Karpas-422 (cell line): ENCODE measurements around the gene CRKL. TPM values are rescaled to one million over a fixed set of nuclear protein-coding genes. Genes with fewer than 3 reads are reported as not detected.
A peak's percentile ranks its signal among the peaks of the same experiment; 100 is the strongest.

Experiments
- DNase-seq: peaks from one replicate; pipeline ENCODE4 v3.0.0-alpha.2; 2015
- H2AFZ ChIP-seq: fragments of 200-600 bp; sonication (generic); 2 replicates; pipeline ENCODE4 v1.6.1; 2014; ENCODE audit warnings: antibody characterized with exemption, low read length, mixed read lengths
- H3K27ac ChIP-seq: fragments of 200-600 bp; sonication (generic); 2 replicates; pipeline ENCODE4 v1.5.1; 2014; ENCODE audit warnings: mild to moderate bottlenecking, low read length, moderate library complexity
- H3K27me3 ChIP-seq: fragments of 200-600 bp; sonication (generic); 2 replicates; pipeline ENCODE4 v1.6.1; 2014; ENCODE audit warnings: low read length, mixed read lengths
- H3K36me3 ChIP-seq: fragments of 200-600 bp; sonication (generic); 2 replicates; pipeline ENCODE4 v1.6.1; 2014; ENCODE audit warnings: low read length, mixed read lengths; ENCODE audit not compliant: insufficient read depth
- H3K4me1 ChIP-seq: fragments of 200-600 bp; sonication (generic); 2 replicates; pipeline ENCODE4 v1.6.1; 2014; ENCODE audit warnings: mild to moderate bottlenecking, low read length, mixed read lengths
- H3K4me2 ChIP-seq: fragments of 200-600 bp; sonication (generic); 2 replicates; pipeline ENCODE4 v1.6.1; 2014; ENCODE audit warnings: low read length, low read depth, mild to moderate bottlenecking; ENCODE audit not compliant: poor library complexity, severe bottlenecking
- H3K4me3 ChIP-seq: fragments of 200-600 bp; sonication (generic); 2 replicates; pipeline ENCODE4 v1.5.1; 2014; ENCODE audit warnings: mild to moderate bottlenecking, antibody characterized with exemption, low read length, mixed read lengths
- H3K79me2 ChIP-seq: fragments of 200-600 bp; sonication (generic); 2 replicates; pipeline ENCODE4 v1.6.1; 2014; ENCODE audit warnings: mild to moderate bottlenecking, low read length, mixed read lengths
- H3K9ac ChIP-seq: fragments of 200-600 bp; sonication (generic); 2 replicates; pipeline ENCODE4 v1.6.0; 2014; ENCODE audit warnings: low read length
- H3K9me2 ChIP-seq: fragments of 200-600 bp; sonication (generic), shearing (Covaris generic); replicated peaks from 2 replicates; pipeline ENCODE4 v1.6.0; 2014; ENCODE audit warnings: mild to moderate bottlenecking, low read length, moderate library complexity; ENCODE audit not compliant: insufficient read depth
- H3K9me3 ChIP-seq: fragments of 300-700, 200-600 bp; sonication (generic); 2 replicates; pipeline ENCODE4 v1.6.1; 2014; ENCODE audit warnings: low read length, mixed read lengths
- H4K20me1 ChIP-seq: fragments of 200-600 bp; sonication (generic); 2 replicates; pipeline ENCODE4 v1.6.1; 2014; ENCODE audit warnings: mild to moderate bottlenecking, antibody characterized with exemption, low read length, low read depth; ENCODE audit not compliant: insufficient read depth
- total RNA-seq: library from RNA; depleted of rRNA; stranded (reverse); fragments of >200 nt; shearing (Covaris generic); gene quantifications from 2 replicates; pipeline ENCODE4 v1.2.3, GENCODE V29; 2014; ENCODE audit warnings: low replicate concordance

The CRKL gene
- total RNA-seq, 1 experiment from 2014 or later: 58.4 TPM

- Histone ChIP-seq H3K9me3 (no peaks in the 10 kb centered on the region), H3K4me3 (no peak overlapping the region), H2AFZ (no peak overlapping the region), H4K20me1 (no peaks in the 10 kb centered on the region), H3K27ac (no peak overlapping the region), H3K4me1 (peaks cover 9% of the 10 kb centered on the region), H3K79me2 (no peaks in the 10 kb centered on the region), H3K9me2 (no peaks in the 10 kb centered on the region), H3K27me3 (no peaks in the 10 kb centered on the region), H3K36me3 (no peaks in the 10 kb centered on the region), H3K4me2 (no peak overlapping the region), H3K9ac (no peak overlapping the region)
- no peak for DNase-seq
Observed at GRCh38 chr22:20974336-20974955, 57.2 kb downstream of the CRKL start.

DNA sequence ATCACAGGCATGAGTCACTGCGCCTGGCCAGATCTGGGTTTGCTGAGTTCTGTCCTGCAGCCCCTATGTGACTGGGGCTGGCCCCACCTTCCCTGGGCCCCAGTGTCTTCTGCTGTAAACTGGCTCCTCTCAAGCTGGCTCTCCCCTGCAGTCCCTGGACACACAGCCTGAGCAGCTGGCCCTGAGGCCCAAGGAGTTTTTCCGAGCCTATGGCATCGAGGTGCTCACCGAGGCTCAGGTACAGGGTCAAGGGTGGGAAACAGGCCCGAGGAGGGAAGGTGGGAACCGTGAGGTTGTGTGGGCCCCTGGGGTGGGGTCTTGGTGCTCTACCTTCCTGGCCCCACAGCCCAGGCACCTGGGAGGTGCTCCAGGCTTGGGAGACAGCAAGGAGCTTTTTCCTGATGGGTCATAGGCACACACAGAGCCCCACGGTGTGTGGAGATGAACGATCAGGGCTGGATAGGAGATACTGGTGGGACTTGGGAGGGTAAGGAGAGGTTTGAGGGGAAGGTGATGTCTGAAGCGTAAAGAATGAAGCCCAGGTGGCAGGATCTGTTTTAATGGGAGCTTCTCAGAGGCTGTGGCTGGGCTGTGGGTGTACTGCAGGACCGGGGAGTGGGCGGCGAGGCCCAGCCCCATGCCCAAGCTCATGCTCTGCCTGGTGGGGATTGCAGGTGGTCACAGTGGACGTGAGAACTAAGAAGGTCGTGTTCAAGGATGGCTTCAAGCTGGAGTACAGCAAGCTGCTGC, 58.5 kb downstream of the CRKL start:
- peaks cover 18% of the 10 kb centered on the region for H3K4me1 ChIP-seq
- H3K4me2 ChIP-seq: no peak overlapping the region
- H2AFZ ChIP-seq: no peak overlapping the region
- H3K36me3 ChIP-seq: no peaks in the 10 kb centered on the region
- H3K4me3 ChIP-seq: no peak overlapping the region
- no peaks in the 10 kb centered on the region for H3K27me3 ChIP-seq
- no peak overlapping the region for H3K27ac ChIP-seq
- no peaks in the 10 kb centered on the region for H3K9me2 ChIP-seq
- no peaks in the 10 kb centered on the region for H3K9me3 ChIP-seq
- H4K20me1 ChIP-seq: no peaks in the 10 kb centered on the region
- H3K9ac ChIP-seq: no peak overlapping the region
- no peak for DNase-seq
- no peaks in the 10 kb centered on the region for H3K79me2 ChIP-seq

GRCh38 chr22:20976291-20976877, 59.2 kb downstream of the CRKL start:
- H3K9me3 ChIP-seq: no peaks in the 10 kb centered on the region
- DNase-seq: no peak
- H3K9me2 ChIP-seq: no peaks in the 10 kb centered on the region
- no peak overlapping the region for H3K4me3 ChIP-seq
- H4K20me1 ChIP-seq: no peaks in the 10 kb centered on the region
- H3K9ac ChIP-seq: no peak overlapping the region
- H3K36me3 ChIP-seq: no peaks in the 10 kb centered on the region
- no peak overlapping the region for H2AFZ ChIP-seq
- H3K27ac ChIP-seq: no peak overlapping the region
- peaks cover 4% of the 10 kb centered on the region; the same call in 1 of the 2 replicates for H3K79me2 ChIP-seq
- H3K27me3 ChIP-seq: no peaks in the 10 kb centered on the region
- H3K4me2 ChIP-seq: no peak overlapping the region
- peaks cover 25% of the 10 kb centered on the region for H3K4me1 ChIP-seq

- no peaks in the 10 kb centered on the region for H4K20me1 ChIP-seq
- no peak for DNase-seq
- H3K27ac ChIP-seq: no peak overlapping the region
- peaks cover 27% of the 10 kb centered on the region for H3K4me1 ChIP-seq
- no peaks in the 10 kb centered on the region for H3K27me3 ChIP-seq
- H3K36me3 ChIP-seq: no peaks in the 10 kb centered on the region
- no peaks in the 10 kb centered on the region for H3K9me2 ChIP-seq
- H3K9ac ChIP-seq: no peak overlapping the region
- H2AFZ ChIP-seq: no peak overlapping the region
- H3K79me2 ChIP-seq: peaks cover 6% of the 10 kb centered on the region; the same call in 1 of the 2 replicates
- no peak overlapping the region for H3K4me2 ChIP-seq
- H3K9me3 ChIP-seq: no peaks in the 10 kb centered on the region
- H3K4me3 ChIP-seq: no peak overlapping the region
Observed at GRCh38 chr22:20977019-20977418, 59.8 kb downstream of the CRKL start.

DNA sequence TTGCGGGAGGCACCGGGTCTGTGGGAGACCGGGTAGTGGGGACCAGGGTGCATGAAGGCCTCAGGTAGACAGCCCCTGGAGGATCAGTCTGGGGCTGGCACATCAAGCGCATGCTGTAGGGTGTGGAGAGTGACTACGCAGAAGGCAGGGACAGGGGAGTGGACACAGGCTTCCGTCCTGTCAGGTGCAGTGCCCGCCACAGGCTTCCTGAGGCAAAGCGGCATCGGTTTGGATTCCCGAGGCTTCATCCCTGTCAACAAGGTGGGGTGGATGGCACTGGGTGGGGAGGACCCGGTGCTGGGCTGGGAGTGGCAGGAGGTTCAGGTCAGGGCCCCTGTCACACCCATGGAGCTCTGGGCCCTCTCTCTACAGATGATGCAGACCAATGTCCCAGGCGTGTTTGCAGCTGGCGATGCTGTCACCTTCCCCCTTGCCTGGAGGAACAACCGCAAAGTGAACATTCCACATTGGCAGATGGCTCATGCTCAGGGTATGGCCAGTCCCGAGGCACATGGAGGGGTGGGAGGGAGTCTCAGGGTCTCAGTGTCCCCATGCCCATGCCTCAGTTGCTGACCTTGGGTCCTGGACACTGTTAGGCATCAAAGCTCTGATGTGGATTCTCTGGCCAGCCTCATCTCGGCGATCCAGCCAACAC, 60.4 kb downstream of the CRKL start:
- no peaks in the 10 kb centered on the region for H3K36me3 ChIP-seq
- no peak overlapping the region for H3K4me3 ChIP-seq
- H3K4me2 ChIP-seq: no peak overlapping the region
- H3K27me3 ChIP-seq: no peaks in the 10 kb centered on the region
- peaks cover 11% of the 10 kb centered on the region for H3K79me2 ChIP-seq
- no peak overlapping the region for H3K9ac ChIP-seq
- H3K27ac ChIP-seq: no peak overlapping the region
- H2AFZ ChIP-seq: no peak overlapping the region
- peaks cover 23% of the 10 kb centered on the region for H3K4me1 ChIP-seq
- no peaks in the 10 kb centered on the region for H4K20me1 ChIP-seq
- no peak for DNase-seq
- no peaks in the 10 kb centered on the region for H3K9me2 ChIP-seq
- no peaks in the 10 kb centered on the region for H3K9me3 ChIP-seq

DNA sequence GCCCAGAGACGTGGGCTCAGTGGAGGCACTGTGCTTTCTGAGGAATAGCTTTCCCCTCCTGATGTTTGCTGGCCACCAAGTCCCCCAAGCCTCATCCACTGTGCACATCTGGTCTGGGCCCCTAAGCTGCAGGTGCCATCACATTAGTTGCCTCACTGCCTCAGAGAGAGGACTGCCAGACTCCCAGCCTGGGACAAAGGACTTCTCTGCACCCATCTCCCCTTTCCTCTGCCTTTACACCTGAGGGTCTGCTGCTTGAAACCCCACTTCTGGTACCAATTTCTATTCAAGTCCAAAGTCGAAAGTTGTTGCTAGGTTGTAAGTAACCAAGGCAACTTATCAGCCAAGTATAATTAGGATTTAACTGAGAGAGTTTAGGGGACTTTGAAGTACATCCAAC, 61.2 kb downstream of the CRKL start:
- H3K79me2 ChIP-seq: peaks cover 19% of the 10 kb centered on the region
- H3K9ac ChIP-seq: no peak overlapping the region
- no peak overlapping the region for H2AFZ ChIP-seq
- no peaks in the 10 kb centered on the region for H3K9me2 ChIP-seq
- no peaks in the 10 kb centered on the region for H3K27me3 ChIP-seq
- no peaks in the 10 kb centered on the region for H3K36me3 ChIP-seq
- peaks cover 30% of the 10 kb centered on the region for H3K4me1 ChIP-seq
- H3K4me3 ChIP-seq: no peak overlapping the region
- no peak overlapping the region for H3K27ac ChIP-seq
- no peaks in the 10 kb centered on the region for H3K9me3 ChIP-seq
- no peak for DNase-seq
- no peaks in the 10 kb centered on the region for H4K20me1 ChIP-seq
- H3K4me2 ChIP-seq: no peak overlapping the region

- no peaks in the 10 kb centered on the region for H3K9me3 ChIP-seq
- no peaks in the 10 kb centered on the region for H4K20me1 ChIP-seq
- no peak overlapping the region for H3K27ac ChIP-seq
- peak overlapping the region; percentile 45; the same call in 1 of the 2 replicates for H3K9ac ChIP-seq
- H3K36me3 ChIP-seq: no peaks in the 10 kb centered on the region
- H3K4me1 ChIP-seq: peaks cover 32% of the 10 kb centered on the region
- no peaks in the 10 kb centered on the region for H3K27me3 ChIP-seq
- H3K4me2 ChIP-seq: peak overlapping the region; percentile 48
- H3K79me2 ChIP-seq: peaks cover 28% of the 10 kb centered on the region
- H3K9me2 ChIP-seq: no peaks in the 10 kb centered on the region
- DNase-seq: peak; percentile 97
- peak overlapping the region; percentile 80 for H2AFZ ChIP-seq
- peak overlapping the region; percentile 45; the same call in 1 of the 2 replicates for H3K4me3 ChIP-seq
Observed at GRCh38 chr22:20979243-20979809, 62.1 kb downstream of the CRKL start.
